GM12892 (cell line): ENCODE measurements around the gene AKAIN1.

Experiments
- POLR2A ChIP-seq: IDR thresholded peaks from 2 replicates; pipeline ENCODE4 v1.6.1; 2011; ENCODE audit warnings: low read depth, low read length, control low read depth
- POLR2AphosphoS5 ChIP-seq: IDR thresholded peaks from 2 replicates; pipeline ENCODE4 v1.6.1; 2011; ENCODE audit warnings: low read depth, low read length, control low read depth

DNA sequence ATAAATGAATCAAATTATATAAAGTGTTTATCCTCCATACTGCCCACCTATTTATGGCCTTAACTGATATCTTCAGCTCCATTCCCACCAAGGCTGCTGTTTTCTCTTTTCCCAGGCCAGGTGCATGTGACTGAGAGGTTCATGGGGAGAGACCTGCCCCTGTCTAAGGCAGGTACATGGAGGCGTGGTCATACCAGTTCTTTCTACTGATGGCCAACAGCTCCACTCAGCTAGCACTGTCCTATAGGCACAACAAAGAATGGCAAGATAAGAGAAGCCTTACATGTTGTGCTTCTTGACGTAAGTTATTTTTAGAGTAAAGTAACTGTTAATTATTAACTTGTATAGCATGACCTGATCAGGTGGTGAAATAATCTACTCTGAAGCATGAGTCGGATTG is 16.8 kb downstream of the AKAIN1 start:
- TF ChIP-seq POLR2AphosphoS5, result no peak
- no peak for TF ChIP-seq POLR2A
